Measurements from ENCODE around the gene PRKCB.

The PRKCB gene

GRCh38 chr16:24046442-24046841 is 210.7 kb downstream of the PRKCB start:
- H3K36me3 ChIP-seq (ENCODE audit: insufficient read depth, low read length): peaks cover 43% of the 10 kb centered on the region; the same call in 1 of the 2 replicates
- no peak overlapping the region for H3K4me2 ChIP-seq (ENCODE audit: low read depth, low read length, poor library complexity, severe bottlenecking)
- H3K9ac ChIP-seq (ENCODE audit: low read depth, low read length, poor library complexity, severe bottlenecking): no peak overlapping the region
- H3K27me3 ChIP-seq (ENCODE audit: insufficient read depth, low read length, poor library complexity, severe bottlenecking): no peaks in the 10 kb centered on the region
- H3K79me2 ChIP-seq (ENCODE audit: insufficient read depth, low read length): 0 out of 2 replicates have a peak, but pooled peaks cover 4% of the 10 kb centered on the region
- no peaks in the 10 kb centered on the region for H3K9me3 ChIP-seq (ENCODE audit: insufficient read depth, low read depth, low read length)
- H4K20me1 ChIP-seq (ENCODE audit: insufficient read depth, low read length, poor library complexity, severe bottlenecking): no peaks in the 10 kb centered on the region
- H3K4me3 ChIP-seq (ENCODE audit: low read length, poor library complexity, severe bottlenecking): no peak overlapping the region
- H3F3A ChIP-seq (ENCODE audit: low read depth): no peaks in the 10 kb centered on the region
- H3K9me2 ChIP-seq (replicated peaks; ENCODE audit: low read depth, low read length): no peaks in the 10 kb centered on the region
- TF ChIP-seq CTCF (conservative IDR thresholded peaks at IDR 0.05; ENCODE audit: low read length) (no peak), EZH2phosphoT487 (IDR thresholded peaks at IDR 0.05; ENCODE audit: borderline replicate concordance) (no peak)
- H3K4me1 ChIP-seq (ENCODE audit: insufficient read depth, low read length, poor library complexity, severe bottlenecking): no peaks in the 10 kb centered on the region
- no peak overlapping the region for H2AFZ ChIP-seq (ENCODE audit: low read length)

- Histone ChIP-seq H3K79me2 (ENCODE audit: insufficient read depth, low read length) (no peaks in the 10 kb centered on the region), H3K36me3 (ENCODE audit: insufficient read depth, low read length) (peaks cover 32% of the 10 kb centered on the region; the same call in 1 of the 2 replicates), H3K9me2 (replicated peaks; ENCODE audit: low read depth, low read length) (no peaks in the 10 kb centered on the region), H3K4me1 (ENCODE audit: insufficient read depth, low read length, poor library complexity, severe bottlenecking) (no peaks in the 10 kb centered on the region), H4K20me1 (ENCODE audit: insufficient read depth, low read length, poor library complexity, severe bottlenecking) (no peaks in the 10 kb centered on the region), H3K9ac (ENCODE audit: low read depth, low read length, poor library complexity, severe bottlenecking) (no peak overlapping the region), H3K4me2 (ENCODE audit: low read depth, low read length, poor library complexity, severe bottlenecking) (no peak overlapping the region), H3K27me3 (ENCODE audit: insufficient read depth, low read length, poor library complexity, severe bottlenecking) (no peaks in the 10 kb centered on the region), H3K9me3 (ENCODE audit: insufficient read depth, low read depth, low read length) (no peaks in the 10 kb centered on the region), H3F3A (ENCODE audit: low read depth) (no peaks in the 10 kb centered on the region), H2AFZ (ENCODE audit: low read length) (no peak overlapping the region), H3K4me3 (ENCODE audit: low read length, poor library complexity, severe bottlenecking) (no peak overlapping the region)
- TF ChIP-seq CTCF (conservative IDR thresholded peaks at IDR 0.05; ENCODE audit: low read length) (no peak), EZH2phosphoT487 (IDR thresholded peaks at IDR 0.05; ENCODE audit: borderline replicate concordance) (no peak)
Measured at GRCh38 chr16:24049113-24049512, 213.3 kb downstream of the PRKCB start.

GRCh38 chr16:24051125-24051524 is 215.3 kb downstream of the PRKCB start:
- H3K27me3 ChIP-seq (ENCODE audit: insufficient read depth, low read length, poor library complexity, severe bottlenecking): no peaks in the 10 kb centered on the region
- no peaks in the 10 kb centered on the region for H3K4me1 ChIP-seq (ENCODE audit: insufficient read depth, low read length, poor library complexity, severe bottlenecking)
- no peaks in the 10 kb centered on the region for H3K79me2 ChIP-seq (ENCODE audit: insufficient read depth, low read length)
- no peaks in the 10 kb centered on the region for H4K20me1 ChIP-seq (ENCODE audit: insufficient read depth, low read length, poor library complexity, severe bottlenecking)
- H3K9ac ChIP-seq (ENCODE audit: low read depth, low read length, poor library complexity, severe bottlenecking): no peak overlapping the region
- no peak overlapping the region for H2AFZ ChIP-seq (ENCODE audit: low read length)
- H3K4me3 ChIP-seq (ENCODE audit: low read length, poor library complexity, severe bottlenecking): no peak overlapping the region
- H3F3A ChIP-seq (ENCODE audit: low read depth): no peaks in the 10 kb centered on the region
- peaks cover 20% of the 10 kb centered on the region; the same call in 1 of the 2 replicates for H3K36me3 ChIP-seq (ENCODE audit: insufficient read depth, low read length)
- no peak overlapping the region for H3K4me2 ChIP-seq (ENCODE audit: low read depth, low read length, poor library complexity, severe bottlenecking)
- H3K9me3 ChIP-seq (ENCODE audit: insufficient read depth, low read depth, low read length): no peaks in the 10 kb centered on the region
- TF ChIP-seq EZH2phosphoT487 (IDR thresholded peaks at IDR 0.05; ENCODE audit: borderline replicate concordance) (no peak), CTCF (conservative IDR thresholded peaks at IDR 0.05; ENCODE audit: low read length) (no peak)
- H3K9me2 ChIP-seq (replicated peaks; ENCODE audit: low read depth, low read length): no peaks in the 10 kb centered on the region
